Ovary (tissue), 9 donors: ENCODE results near the gene AGPAT4. TPM values are rescaled to one million over a fixed set of nuclear protein-coding genes. Genes with fewer than 3 reads are reported as not detected.

Experiments used
- DNase-seq, 5 donors: peaks; one replicate each; pipeline ENCODE4 v3.0.0-alpha.2; 2019 to 2020
- H3K27ac ChIP-seq, 2 donors: fragments of 200-600 bp; one replicate each; pipeline versions ENCODE4 v1.5.1 to v1.8.0; 2019 to 2022
- H3K27me3 ChIP-seq: fragments of 200-600 bp; one replicate; pipeline ENCODE4 v1.8.0; 2022
- H3K36me3 ChIP-seq: fragments of 200-600 bp; sonication (generic); one replicate; pipeline ENCODE4 v1.5.1; 2019
- H3K4me1 ChIP-seq: one replicate; pipeline ENCODE4 v1.8.1; 2013; ENCODE audit warnings: mild to moderate bottlenecking, moderate library complexity; ENCODE audit not compliant: insufficient read depth
- H3K4me3 ChIP-seq: fragments of 200-600 bp; sonication (generic); one replicate; pipeline ENCODE4 v1.5.1; 2017
- H3K9me3 ChIP-seq, 2 donors: fragments of 200-600 bp in 1 of 2; sonication (generic) in 1 of 2; one replicate each; pipeline versions ENCODE4 v1.5.1 to v1.8.1; 2013 to 2019; ENCODE audit warnings: mild to moderate bottlenecking in 1 of 2, moderate library complexity in 1 of 2
- CTCF ChIP-seq, 3 donors: fragments of 450-650 bp in 2 of 3; fragments of 200-600 bp in 1 of 3; IDR thresholded peaks; one replicate each; pipeline versions ENCODE4 v1.5.1 to v1.8.0; 2016 to 2022; ENCODE audit warnings: antibody characterized with exemption in 3 of 3, mild to moderate bottlenecking in 1 of 3
- EP300 ChIP-seq: sonication (generic); formaldehyde crosslinking; IDR thresholded peaks from one replicate; pipeline ENCODE4 v1.6.1; 2017; ENCODE audit warnings: antibody characterized with exemption
- POLR2A ChIP-seq: fragments of 450-650 bp; IDR thresholded peaks from one replicate; pipeline ENCODE4 v1.6.1; 2017; ENCODE audit warnings: antibody characterized with exemption, mild to moderate bottlenecking, moderate library complexity
- WGBS, 3 donors: extraction: QIAGEN DNeasy Blood & Tissue Kit in 1 of 3; methylation state at CpG; one replicate each; pipeline versions ENCODE4 v1.1.5 to v1.1.7; 2013 to 2017; 5-methylcytosine and 5-hydroxymethylcytosine counted together
- intact Hi-C, 4 donors: fragments of 100-400 bp; cut with DNase I; formaldehyde crosslinking; loops; one replicate each; pipeline versions ENCODE4 v1.11.0 to v1.15.1; 2022 to 2023
- polyA plus RNA-seq, 2 donors: library from polyadenylated mRNA; stranded (reverse); fragments of 200-250 nt in 1 of 2; fragments of 350-450 nt in 1 of 2; fragmentation: Illumina TruSeq in 1 of 2; extraction: RNeasy Lipid Tissue Mini Kit (QIAGEN cat#74804) in 1 of 2; gene quantifications; one replicate each; pipeline ENCODE4 v1.2.3, GENCODE V29; 2013 to 2014
- total RNA-seq, 7 donors: library from RNA; depleted of rRNA in 2 of 7; stranded (reverse); fragments of >200 nt in 2 of 7; fragmentation: NEBNext Ultra II Directional in 3 of 7; extraction: Animal tissue kit (Norgen Biotek cat#: 25700) in 3 of 7; gene quantifications; one replicate each; pipeline versions ENCODE4 v1.1.0 to v1.2.4, GENCODE V29; 2016 to 2023
- donor health status: DM: no; HTN: no; CAD: no; lungs with moderate emphysema.
- donor health status: DM: no; HTN: no; CAD: no.
- donor health status: Bipolar disorder and iron deficiency.
- donor health status: DM: yes; HTN: yes; CAD: no.
- donor health status: DM: no; HTN: no; CAD: no.
- donor health status: DM: yes; HTN: yes; CAD: no.

AGPAT4 gene
- total and polyA plus RNA-seq, 9 donors = 4.4 to 13.7 (median 8.9) TPM

GRCh38 chr6:161218222-161218621 is 55.6 kb downstream of the AGPAT4 start:
- TF ChIP-seq POLR2A (no peak), EP300 (no peak), CTCF (IDR thresholded peaks at IDR 0.05) (no peak)
- WGBS, 3 donors = 88 to 93% (median 93%) methylated on average over 5 of the region's 5 CpGs
- intact Hi-C loops = no loop called here
- no peak overlapping the region for H3K4me3 ChIP-seq
- peaks cover 4% of the 10 kb centered on the region for H3K4me1 ChIP-seq
- H3K9me3 ChIP-seq = no peaks in the 10 kb centered on the region
- DNase-seq = no peak
- H3K27ac ChIP-seq = no peak overlapping the region
- no peaks in the 10 kb centered on the region for H3K36me3 ChIP-seq
- no peaks in the 10 kb centered on the region for H3K27me3 ChIP-seq

GRCh38 chr6:161217628-161218027 is 56.2 kb downstream of the AGPAT4 start:
- TF ChIP-seq POLR2A = no peak
- no peak for TF ChIP-seq CTCF (IDR thresholded peaks at IDR 0.05)
- no peak for TF ChIP-seq EP300
- H3K4me1 ChIP-seq = peaks cover 4% of the 10 kb centered on the region
- no peak for DNase-seq
- intact Hi-C loops = no loop called here
- no peaks in the 10 kb centered on the region for H3K9me3 ChIP-seq
- no peak overlapping the region for H3K27ac ChIP-seq
- H3K4me3 ChIP-seq = no peak overlapping the region
- H3K36me3 ChIP-seq = no peaks in the 10 kb centered on the region
- no peaks in the 10 kb centered on the region for H3K27me3 ChIP-seq
- 92 to 98% (median 94%) methylated on average over 5 of the region's 5 CpGs for WGBS, 3 donors

DNA sequence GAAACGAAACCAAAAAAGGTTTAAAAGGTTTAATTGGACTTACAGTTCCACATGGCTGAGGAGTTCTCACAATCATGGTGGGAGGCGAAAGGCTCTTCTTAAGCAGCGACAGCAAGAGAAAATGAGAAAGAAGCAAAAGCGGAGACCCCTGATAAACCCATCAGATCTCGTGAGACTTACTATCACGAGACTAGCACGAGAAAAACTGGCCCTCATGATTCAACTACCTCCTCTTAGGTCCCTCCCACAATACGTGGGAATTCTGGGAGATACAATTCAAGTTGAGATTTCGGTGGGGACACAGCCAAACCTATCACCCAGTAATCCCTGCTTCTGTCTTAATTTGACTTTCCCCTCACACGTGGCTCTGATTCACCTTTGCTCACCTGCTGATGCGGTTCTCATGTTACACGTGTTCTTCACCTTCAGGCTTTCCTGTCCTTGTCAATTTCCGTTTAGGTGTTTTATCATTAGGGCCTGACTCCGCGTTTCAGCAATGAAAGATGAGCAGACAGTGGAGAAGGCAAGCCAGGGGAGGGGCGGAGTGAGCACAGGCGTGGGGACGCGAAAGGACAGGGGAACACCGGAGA is 57.1 kb downstream of the AGPAT4 start:
- TF ChIP-seq CTCF (IDR thresholded peaks at IDR 0.05) = no peak
- TF ChIP-seq EP300 = no peak
- TF ChIP-seq POLR2A = no peak
- whole genome bisulfite sequencing, 3 donors = 95 to 98% (median 97%) methylated on average over 20 of the region's 20 CpGs
- intact Hi-C loops = no loop called here
- no peak overlapping the region for H3K4me3 ChIP-seq
- no peaks in the 10 kb centered on the region for H3K27me3 ChIP-seq
- DNase-seq = no peak
- no peaks in the 10 kb centered on the region for H3K36me3 ChIP-seq
- peaks cover 4% of the 10 kb centered on the region for H3K4me1 ChIP-seq
- no peak overlapping the region for H3K27ac ChIP-seq
- no peaks in the 10 kb centered on the region for H3K9me3 ChIP-seq

DNA sequence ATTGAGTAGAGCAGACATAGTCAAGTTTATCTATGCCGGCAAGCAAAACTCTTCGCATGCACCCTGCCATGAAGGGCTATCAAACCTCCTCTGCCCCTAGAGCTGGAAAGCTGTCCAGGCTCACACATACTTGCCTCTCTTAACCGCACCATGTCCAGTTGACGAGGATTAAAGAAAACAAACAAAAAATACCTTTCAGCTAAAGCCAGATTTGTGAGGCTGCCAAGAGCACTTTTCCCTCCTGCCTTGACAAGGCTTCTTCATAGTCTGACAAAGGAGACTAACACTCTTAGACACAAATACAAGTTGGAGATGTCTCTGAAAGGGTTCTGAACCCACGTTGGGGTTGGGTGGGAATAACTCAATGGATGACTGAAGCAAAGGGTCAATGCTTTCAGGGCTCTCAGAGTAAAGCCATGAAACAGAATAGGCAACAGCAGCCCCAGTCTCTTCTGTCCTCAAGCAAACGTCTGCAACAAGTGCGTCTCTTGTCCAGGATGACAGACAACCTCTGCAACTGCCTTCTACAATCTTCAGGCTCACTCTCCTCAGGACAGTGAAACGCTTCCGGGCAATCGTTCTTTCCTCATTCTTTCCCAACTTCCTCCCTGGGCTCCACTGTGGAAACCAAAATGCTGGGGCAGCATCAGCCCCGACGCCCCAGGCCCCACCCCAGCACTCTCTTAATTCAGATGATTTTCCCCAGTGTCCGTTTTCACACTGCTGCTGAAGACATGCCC is 57.8 kb downstream of the AGPAT4 start:
- Histone ChIP-seq H3K4me3 (no peak overlapping the region), H3K27me3 (no peaks in the 10 kb centered on the region), H3K36me3 (no peaks in the 10 kb centered on the region), H3K9me3 (no peaks in the 10 kb centered on the region), H3K27ac (no peak overlapping the region), H3K4me1 (peaks cover 4% of the 10 kb centered on the region)
- WGBS, 3 donors = 86 to 97% (median 96%) methylated on average over 13 of the region's 13 CpGs
- no peak for TF ChIP-seq POLR2A
- TF ChIP-seq EP300 = no peak
- intact Hi-C loops = no loop called here
- DNase-seq = no peak

- H3K27ac ChIP-seq = no peak overlapping the region
- DNase-seq = no peak
- no peak overlapping the region for H3K4me3 ChIP-seq
- no peaks in the 10 kb centered on the region for H3K27me3 ChIP-seq
- intact Hi-C loops = no loop called here
- no peaks in the 10 kb centered on the region for H3K9me3 ChIP-seq
- peaks cover 4% of the 10 kb centered on the region for H3K4me1 ChIP-seq
- TF ChIP-seq CTCF (IDR thresholded peaks at IDR 0.05) (no peak), POLR2A (no peak), EP300 (no peak)
- WGBS, 3 donors = 19 to 57% (median 35%) methylated on average over 4 of the region's 4 CpGs
- H3K36me3 ChIP-seq = no peaks in the 10 kb centered on the region
These were observed 58.7 kb downstream of the AGPAT4 start for GRCh38 chr6:161215193-161215592.
